ENCODE results near the gene LGALS7. TPM values are rescaled to one million over a fixed set of nuclear protein-coding genes. Genes with fewer than 3 reads are reported as not detected.
"Not testable (repeated sequence)": the region's sequence is repeated elsewhere in the genome, so short reads cannot be mapped to it uniquely, and the experiment has no call there.

Gene LGALS7
- polyA plus RNA-seq, 1 experiment, result not detected

DNA sequence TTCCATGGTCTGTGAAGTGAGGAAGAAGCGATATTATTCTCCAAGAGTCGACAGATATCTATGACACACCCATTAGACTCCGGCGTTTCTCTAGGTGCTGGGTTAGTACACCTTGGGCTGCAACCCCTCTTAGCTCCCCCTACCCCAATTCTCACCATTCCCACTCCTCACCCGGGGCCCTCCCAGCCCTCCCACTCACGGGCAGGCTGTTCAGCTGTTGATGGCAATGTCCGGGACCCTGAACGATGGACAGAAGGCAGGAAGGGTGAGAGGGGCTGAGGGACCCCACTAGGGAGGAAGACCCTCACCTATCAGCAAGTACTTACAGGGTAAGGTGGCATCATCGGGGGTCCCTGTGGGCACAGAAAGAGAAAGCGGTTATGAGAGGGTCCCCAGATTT lies 30.2 kb upstream of the LGALS7 start:
- Histone ChIP-seq H3K36me3 (ENCODE audit: control insufficient read depth, insufficient read depth, low read length) (no peaks in the 10 kb centered on the region), H3K4me3 (ENCODE audit: low read depth, low read length) (no peak overlapping the region), H3K27me3 (ENCODE audit: control insufficient read depth, insufficient read depth, low read length) (no peaks in the 10 kb centered on the region)
- ChIA-PET POLR2A (no interaction called here), CTCF (no interaction called here)
- no peak for DNase-seq (ENCODE audit: low read depth)
- TF ChIP-seq, protein P1, sequence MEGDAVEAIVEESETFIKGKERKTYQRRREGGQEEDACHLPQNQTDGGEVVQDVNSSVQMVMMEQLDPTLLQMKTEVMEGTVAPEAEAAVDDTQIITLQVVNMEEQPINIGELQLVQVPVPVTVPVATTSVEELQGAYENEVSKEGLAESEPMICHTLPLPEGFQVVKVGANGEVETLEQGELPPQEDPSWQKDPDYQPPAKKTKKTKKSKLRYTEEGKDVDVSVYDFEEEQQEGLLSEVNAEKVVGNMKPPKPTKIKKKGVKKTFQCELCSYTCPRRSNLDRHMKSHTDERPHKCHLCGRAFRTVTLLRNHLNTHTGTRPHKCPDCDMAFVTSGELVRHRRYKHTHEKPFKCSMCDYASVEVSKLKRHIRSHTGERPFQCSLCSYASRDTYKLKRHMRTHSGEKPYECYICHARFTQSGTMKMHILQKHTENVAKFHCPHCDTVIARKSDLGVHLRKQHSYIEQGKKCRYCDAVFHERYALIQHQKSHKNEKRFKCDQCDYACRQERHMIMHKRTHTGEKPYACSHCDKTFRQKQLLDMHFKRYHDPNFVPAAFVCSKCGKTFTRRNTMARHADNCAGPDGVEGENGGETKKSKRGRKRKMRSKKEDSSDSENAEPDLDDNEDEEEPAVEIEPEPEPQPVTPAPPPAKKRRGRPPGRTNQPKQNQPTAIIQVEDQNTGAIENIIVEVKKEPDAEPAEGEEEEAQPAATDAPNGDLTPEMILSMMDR (IDR thresholded peaks at IDR 0.05; ENCODE audit: insufficient read depth, low read depth, low read length), result no peak

DNA sequence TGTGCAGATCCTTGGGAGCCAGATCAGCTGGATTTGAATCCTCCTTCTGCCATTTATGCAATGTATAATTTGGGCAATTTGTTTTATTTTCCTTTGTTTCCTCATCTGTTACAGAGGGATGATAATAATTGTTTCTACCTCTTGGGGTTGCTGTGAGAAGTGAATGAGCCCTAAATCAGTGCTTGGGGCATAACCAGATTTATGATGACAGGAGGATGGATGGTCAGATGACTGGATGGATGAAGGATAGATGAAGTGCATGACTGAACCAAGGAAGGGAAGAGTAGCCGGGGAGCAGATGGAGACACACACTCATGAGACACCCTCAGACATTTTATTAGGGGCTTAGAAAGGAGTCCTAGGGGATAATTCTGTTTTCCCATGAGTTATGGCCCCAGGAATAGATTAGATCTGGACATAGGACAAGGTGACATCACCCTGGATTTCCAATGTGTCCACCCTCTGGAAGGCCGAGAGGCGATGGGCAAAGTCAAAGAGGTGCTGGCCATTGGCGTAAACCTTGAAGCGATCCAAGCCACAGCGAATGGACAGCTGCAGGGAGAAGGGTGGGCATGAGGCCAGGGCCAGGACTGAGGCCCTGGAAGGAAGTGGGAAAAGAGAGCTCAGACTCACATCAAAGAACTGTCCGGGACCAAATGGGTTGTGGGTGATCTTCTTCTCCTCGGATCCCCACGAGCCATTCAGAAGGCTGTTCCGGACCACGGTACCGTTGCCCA lies 28.2 kb upstream of the LGALS7 start:
- POLR2A ChIA-PET, result no interaction called here
- CTCF ChIA-PET, result interaction anchor here (2.5 kb wide), 1 partner anchor 86 kb away, joined by 8 read pairs; no protein-coding TSS in a partner anchor
- TF ChIP-seq, protein P1 (IDR thresholded peaks at IDR 0.05; ENCODE audit: insufficient read depth, low read depth, low read length), result no peak
- no peak for DNase-seq (ENCODE audit: low read depth)
- Histone ChIP-seq H3K4me3 (ENCODE audit: low read depth, low read length) (no peak overlapping the region), H3K27me3 (ENCODE audit: control insufficient read depth, insufficient read depth, low read length) (no peaks in the 10 kb centered on the region), H3K36me3 (ENCODE audit: control insufficient read depth, insufficient read depth, low read length) (no peaks in the 10 kb centered on the region)

GRCh38 chr19:38800577-38801347 lies 27.4 kb upstream of the LGALS7 start:
- Histone ChIP-seq H3K27me3 (ENCODE audit: control insufficient read depth, insufficient read depth, low read length) (no peaks in the 10 kb centered on the region), H3K36me3 (ENCODE audit: control insufficient read depth, insufficient read depth, low read length) (no peaks in the 10 kb centered on the region), H3K4me3 (ENCODE audit: low read depth, low read length) (no peak overlapping the region)
- no peak for DNase-seq (ENCODE audit: low read depth)
- TF ChIP-seq, protein P1 (IDR thresholded peaks at IDR 0.05; ENCODE audit: insufficient read depth, low read depth, low read length), result no peak
- ChIA-PET CTCF (interaction anchor here (1.8 to 2.5 kb wide), 2 partner anchors 26 to 87 kb away, joined by 4 to 8 read pairs; no protein-coding TSS in a partner anchor), POLR2A (no interaction called here)

DNA sequence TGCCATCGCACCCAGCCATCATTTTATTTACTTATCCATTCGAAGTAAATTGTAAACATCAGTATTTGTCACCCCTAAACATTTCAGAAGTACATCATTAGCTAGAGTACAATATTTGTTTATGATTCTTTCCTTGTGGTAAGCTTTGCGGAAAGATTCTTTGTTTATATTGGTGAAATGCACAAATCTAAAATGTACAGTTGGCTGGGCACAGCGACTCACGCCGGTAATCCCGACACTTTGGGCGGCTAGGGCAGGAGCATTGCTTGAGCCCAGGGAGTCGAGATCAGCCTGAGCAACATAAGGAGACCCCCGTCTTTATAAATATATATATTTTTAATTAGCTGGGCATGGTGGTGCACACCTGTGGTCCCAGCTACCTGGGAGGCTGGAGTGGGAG lies 25.8 kb upstream of the LGALS7 start:
- CTCF ChIA-PET, result interaction anchor here (0.7 to 2.5 kb wide), 4 partner anchors 14 to 89 kb away, joined by 3 to 8 read pairs (median 4); partner anchors contain the start of gene LGALS4
- Histone ChIP-seq H3K4me3 (ENCODE audit: low read depth, low read length) (no peak overlapping the region), H3K36me3 (ENCODE audit: control insufficient read depth, insufficient read depth, low read length) (no peaks in the 10 kb centered on the region), H3K27me3 (ENCODE audit: control insufficient read depth, insufficient read depth, low read length) (no peaks in the 10 kb centered on the region)
- no peak for DNase-seq (ENCODE audit: low read depth)
- POLR2A ChIA-PET, result no interaction called here
- TF ChIP-seq, protein P1 (IDR thresholded peaks at IDR 0.05; ENCODE audit: insufficient read depth, low read depth, low read length), result no peak

DNA sequence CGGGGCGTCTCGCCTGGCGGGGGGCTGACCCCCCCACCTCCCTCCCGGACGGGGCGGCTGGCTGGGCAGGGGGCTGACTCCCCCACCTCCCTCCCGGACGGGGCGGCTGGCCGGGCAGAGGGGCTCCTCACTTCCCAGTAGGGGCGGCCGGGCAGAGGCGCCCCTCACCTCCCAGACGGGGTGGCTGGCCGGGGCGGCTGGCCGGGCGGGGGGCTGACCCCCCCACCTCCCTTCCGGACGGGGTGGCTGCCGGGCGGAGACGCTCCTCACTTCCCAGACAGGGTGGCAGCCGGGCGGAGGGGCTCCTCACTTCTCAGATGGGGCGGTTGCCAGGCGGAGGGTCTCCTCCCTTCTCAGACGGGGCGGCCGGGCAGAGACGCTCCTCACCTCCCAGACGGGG lies 24.5 kb upstream of the LGALS7 start:
- POLR2A ChIA-PET; H3K36me3 ChIP-seq (ENCODE audit: control insufficient read depth, insufficient read depth, low read length); DNase-seq (ENCODE audit: low read depth); H3K4me3 ChIP-seq (ENCODE audit: low read depth, low read length); CTCF ChIA-PET; H3K27me3 ChIP-seq (ENCODE audit: control insufficient read depth, insufficient read depth, low read length): not testable (repeated sequence)
